ENCODE measurements around the gene ABI2.

ABI2 gene

DNA sequence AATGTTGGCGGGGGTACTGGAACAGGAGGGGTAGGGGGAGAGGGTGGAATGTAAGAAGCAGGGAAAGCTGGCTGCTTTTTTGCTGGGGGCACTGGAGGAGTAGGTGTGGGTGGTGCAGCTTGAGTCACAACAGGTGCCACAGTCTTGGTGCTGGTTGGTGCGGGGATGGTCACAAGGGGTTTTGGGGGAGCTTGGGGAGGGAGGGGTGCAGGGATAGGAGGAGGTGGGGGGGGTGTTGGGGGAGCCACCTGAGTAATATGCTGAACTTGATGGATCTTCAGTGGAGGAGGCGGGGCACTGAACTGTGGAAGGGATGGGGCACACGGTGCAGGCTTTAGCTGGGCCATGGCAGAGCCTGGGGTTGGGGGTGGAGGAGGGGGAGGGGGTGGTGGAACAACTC is 112.5 kb downstream of the ABI2 start:
- Histone ChIP-seq H3K36me3 (ENCODE audit: insufficient read depth, low read length) (no peaks in the 10 kb centered on the region), H3F3A (ENCODE audit: insufficient read depth, low read length) (no peaks in the 10 kb centered on the region), H3K27me3 (ENCODE audit: insufficient read depth, low read length) (no peaks in the 10 kb centered on the region), H3K9me2 (ENCODE audit: low read depth, low read length) (no peaks in the 10 kb centered on the region), H3K27ac (ENCODE audit: low read depth, low read length, poor library complexity, severe bottlenecking) (no peak overlapping the region), H3K9me3 (ENCODE audit: low read length) (no peaks in the 10 kb centered on the region), H3K4me3 (ENCODE audit: low read depth, low read length, poor library complexity, severe bottlenecking) (no peak overlapping the region), H4K20me1 (ENCODE audit: insufficient read depth, low read length) (no peaks in the 10 kb centered on the region), H3K4me1 (ENCODE audit: insufficient read depth, low read length, severe bottlenecking) (no peaks in the 10 kb centered on the region), H3K9ac (ENCODE audit: low read length) (no peak overlapping the region), H3K4me2 (ENCODE audit: low read length) (no peak overlapping the region), H3K79me2 (ENCODE audit: insufficient read depth, low read length) (no peaks in the 10 kb centered on the region), H2AFZ (ENCODE audit: low read length) (no peak overlapping the region)
- no peak for TF ChIP-seq EZH2 (IDR thresholded peaks at IDR 0.05; ENCODE audit: borderline replicate concordance, low read length)

DNA sequence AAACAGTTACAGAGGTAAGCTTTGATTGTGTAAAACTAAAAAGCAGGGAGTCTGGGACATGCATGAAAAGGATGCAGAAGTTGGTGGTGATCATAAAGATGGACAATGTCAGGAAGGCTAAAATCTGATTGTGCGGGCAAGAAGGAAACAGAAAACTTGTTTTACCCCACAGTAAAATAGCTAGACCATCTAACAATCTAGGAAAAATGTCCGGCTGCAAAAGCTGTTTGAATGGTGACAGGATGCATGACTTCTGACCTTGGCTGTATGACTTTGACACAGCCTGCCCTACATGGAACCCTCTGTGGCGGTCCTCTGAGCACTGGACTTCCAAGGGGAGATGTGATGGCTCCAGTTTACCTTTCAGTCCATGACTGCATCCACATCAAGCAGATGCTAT is 113.3 kb downstream of the ABI2 start:
- Histone ChIP-seq H3K9ac (ENCODE audit: low read length) (no peak overlapping the region), H3K4me1 (ENCODE audit: insufficient read depth, low read length, severe bottlenecking) (no peaks in the 10 kb centered on the region), H3K4me2 (ENCODE audit: low read length) (no peak overlapping the region), H3K27me3 (ENCODE audit: insufficient read depth, low read length) (no peaks in the 10 kb centered on the region), H3K9me3 (ENCODE audit: low read length) (no peaks in the 10 kb centered on the region), H3K79me2 (ENCODE audit: insufficient read depth, low read length) (no peaks in the 10 kb centered on the region), H2AFZ (ENCODE audit: low read length) (no peak overlapping the region), H4K20me1 (ENCODE audit: insufficient read depth, low read length) (no peaks in the 10 kb centered on the region), H3F3A (ENCODE audit: insufficient read depth, low read length) (no peaks in the 10 kb centered on the region), H3K9me2 (ENCODE audit: low read depth, low read length) (no peaks in the 10 kb centered on the region), H3K36me3 (ENCODE audit: insufficient read depth, low read length) (no peaks in the 10 kb centered on the region), H3K4me3 (ENCODE audit: low read depth, low read length, poor library complexity, severe bottlenecking) (no peak overlapping the region), H3K27ac (ENCODE audit: low read depth, low read length, poor library complexity, severe bottlenecking) (no peak overlapping the region)
- TF ChIP-seq EZH2 (IDR thresholded peaks at IDR 0.05; ENCODE audit: borderline replicate concordance, low read length): no peak
- TF ChIP-seq, protein P1, sequence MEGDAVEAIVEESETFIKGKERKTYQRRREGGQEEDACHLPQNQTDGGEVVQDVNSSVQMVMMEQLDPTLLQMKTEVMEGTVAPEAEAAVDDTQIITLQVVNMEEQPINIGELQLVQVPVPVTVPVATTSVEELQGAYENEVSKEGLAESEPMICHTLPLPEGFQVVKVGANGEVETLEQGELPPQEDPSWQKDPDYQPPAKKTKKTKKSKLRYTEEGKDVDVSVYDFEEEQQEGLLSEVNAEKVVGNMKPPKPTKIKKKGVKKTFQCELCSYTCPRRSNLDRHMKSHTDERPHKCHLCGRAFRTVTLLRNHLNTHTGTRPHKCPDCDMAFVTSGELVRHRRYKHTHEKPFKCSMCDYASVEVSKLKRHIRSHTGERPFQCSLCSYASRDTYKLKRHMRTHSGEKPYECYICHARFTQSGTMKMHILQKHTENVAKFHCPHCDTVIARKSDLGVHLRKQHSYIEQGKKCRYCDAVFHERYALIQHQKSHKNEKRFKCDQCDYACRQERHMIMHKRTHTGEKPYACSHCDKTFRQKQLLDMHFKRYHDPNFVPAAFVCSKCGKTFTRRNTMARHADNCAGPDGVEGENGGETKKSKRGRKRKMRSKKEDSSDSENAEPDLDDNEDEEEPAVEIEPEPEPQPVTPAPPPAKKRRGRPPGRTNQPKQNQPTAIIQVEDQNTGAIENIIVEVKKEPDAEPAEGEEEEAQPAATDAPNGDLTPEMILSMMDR (IDR thresholded peaks at IDR 0.05; ENCODE audit: low read length): no peak

DNA sequence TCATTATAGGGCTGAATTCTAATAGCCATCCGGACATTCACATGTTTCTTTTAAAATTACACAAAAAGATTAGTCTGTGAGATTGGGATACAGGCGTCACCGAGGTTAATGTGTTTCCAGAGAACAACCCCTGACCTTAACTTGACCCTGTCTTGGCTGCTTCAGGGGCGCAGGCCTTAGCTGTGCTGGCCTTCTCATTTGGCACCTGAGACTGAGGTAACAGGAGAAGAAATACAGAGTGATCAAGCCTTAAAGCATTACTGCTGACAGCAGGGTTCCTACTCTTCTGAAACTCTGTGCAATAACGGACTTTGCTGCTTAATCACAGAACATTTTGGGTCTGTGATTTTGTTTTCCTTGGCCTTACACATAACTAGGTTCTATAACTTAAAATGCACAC is 114.3 kb downstream of the ABI2 start:
- TF ChIP-seq, protein P1 (IDR thresholded peaks at IDR 0.05; ENCODE audit: low read length): no peak
- no peak for TF ChIP-seq EZH2 (IDR thresholded peaks at IDR 0.05; ENCODE audit: borderline replicate concordance, low read length)
- Histone ChIP-seq H3K9ac (ENCODE audit: low read length) (no peak overlapping the region), H3K9me3 (ENCODE audit: low read length) (no peaks in the 10 kb centered on the region), H3K79me2 (ENCODE audit: insufficient read depth, low read length) (no peaks in the 10 kb centered on the region), H3K4me2 (ENCODE audit: low read length) (no peak overlapping the region), H3K27me3 (ENCODE audit: insufficient read depth, low read length) (no peaks in the 10 kb centered on the region), H2AFZ (ENCODE audit: low read length) (no peak overlapping the region), H3K9me2 (ENCODE audit: low read depth, low read length) (no peaks in the 10 kb centered on the region), H3F3A (ENCODE audit: insufficient read depth, low read length) (no peaks in the 10 kb centered on the region), H3K27ac (ENCODE audit: low read depth, low read length, poor library complexity, severe bottlenecking) (no peak overlapping the region), H3K36me3 (ENCODE audit: insufficient read depth, low read length) (no peaks in the 10 kb centered on the region), H4K20me1 (ENCODE audit: insufficient read depth, low read length) (no peaks in the 10 kb centered on the region), H3K4me1 (ENCODE audit: insufficient read depth, low read length, severe bottlenecking) (no peaks in the 10 kb centered on the region), H3K4me3 (ENCODE audit: low read depth, low read length, poor library complexity, severe bottlenecking) (no peak overlapping the region)

DNA sequence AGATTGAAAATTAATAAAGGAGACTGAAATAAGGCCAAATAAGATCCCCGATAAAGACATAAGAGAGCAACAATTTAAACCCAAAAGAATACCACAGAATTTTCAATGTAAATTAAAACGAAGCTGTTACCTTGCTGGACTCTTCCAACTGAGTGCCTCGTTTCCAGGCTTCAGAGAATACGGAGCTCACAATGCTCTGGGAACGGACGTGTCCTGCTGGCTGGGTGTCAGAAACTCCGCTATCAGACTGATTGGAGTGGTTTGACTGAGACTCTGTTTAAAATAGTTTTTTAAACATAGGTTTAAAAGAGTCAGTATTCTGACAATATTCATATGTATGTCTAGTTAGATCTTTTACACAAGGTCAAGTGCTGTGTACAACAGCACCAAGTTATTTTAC is 116.5 kb downstream of the ABI2 start:
- H3K9me3 ChIP-seq (ENCODE audit: low read length): no peaks in the 10 kb centered on the region
- H3K4me1 ChIP-seq (ENCODE audit: insufficient read depth, low read length, severe bottlenecking): no peaks in the 10 kb centered on the region
- H3K27ac ChIP-seq (ENCODE audit: low read depth, low read length, poor library complexity, severe bottlenecking): no peak overlapping the region
- H3K4me3 ChIP-seq (ENCODE audit: low read depth, low read length, poor library complexity, severe bottlenecking): no peak overlapping the region
- no peak overlapping the region for H3K4me2 ChIP-seq (ENCODE audit: low read length)
- TF ChIP-seq EZH2 (IDR thresholded peaks at IDR 0.05; ENCODE audit: borderline replicate concordance, low read length): no peak
- no peak overlapping the region for H2AFZ ChIP-seq (ENCODE audit: low read length)
- H3K36me3 ChIP-seq (ENCODE audit: insufficient read depth, low read length): no peaks in the 10 kb centered on the region
- H4K20me1 ChIP-seq (ENCODE audit: insufficient read depth, low read length): no peaks in the 10 kb centered on the region
- no peaks in the 10 kb centered on the region for H3F3A ChIP-seq (ENCODE audit: insufficient read depth, low read length)
- no peaks in the 10 kb centered on the region for H3K79me2 ChIP-seq (ENCODE audit: insufficient read depth, low read length)
- no peaks in the 10 kb centered on the region for H3K9me2 ChIP-seq (ENCODE audit: low read depth, low read length)
- H3K27me3 ChIP-seq (ENCODE audit: insufficient read depth, low read length): no peaks in the 10 kb centered on the region
- no peak overlapping the region for H3K9ac ChIP-seq (ENCODE audit: low read length)

Measured in OCI-LY1 (cell line).